A673 (cell line): Measurements from ENCODE around the gene MAP3K5. TPM values are rescaled to one million over a fixed set of nuclear protein-coding genes. Genes with fewer than 3 reads are reported as not detected.

Experiments
- BruUV-seq: library from RNA; stranded (reverse); fragments of 400-500 nt; replicated peaks from 2 replicates; lab custom pipeline; 2021; lab: Mats Ljungman, UMichigan
- CTCF ChIA-PET: fragments of 300-600 bp; sonication (Branson Sonifier 250); formaldehyde crosslinking; loops from one replicate; lab custom pipeline; 2022; ENCODE audit warnings: antibody characterized with exemption; lab: Charles Lee
- POLR2A ChIA-PET: fragments of 300-600 bp; sonication (Branson Sonifier 250); formaldehyde crosslinking; loops from one replicate; lab custom pipeline; 2022; ENCODE audit warnings: antibody characterized with exemption; ENCODE audit not compliant: low non-redundant PET; lab: Charles Lee
- DNase-seq: peaks from one replicate; pipeline ENCODE4 v3.0.0-alpha.2; 2015; ENCODE audit warnings: low spot score
- H3K27ac ChIP-seq: fragments of 200-600 bp; sonication (generic); 2 replicates; pipeline ENCODE4 v1.5.1; 2016; ENCODE audit warnings: mixed run types, low read depth, mild to moderate bottlenecking, mixed read lengths, antibody characterized with exemption, low read length; ENCODE audit not compliant: poor library complexity, severe bottlenecking
- H3K27me3 ChIP-seq: fragments of 200-600 bp; sonication (generic); replicated peaks from 2 replicates; pipeline ENCODE4 v1.6.1; 2017; ENCODE audit warnings: mixed run types, low read depth, mild to moderate bottlenecking, mixed read lengths, antibody characterized with exemption, low read length; ENCODE audit not compliant: insufficient read depth, poor library complexity
- H3K36me3 ChIP-seq: fragments of 200-600 bp; sonication (generic); 2 replicates; pipeline ENCODE4 v1.6.1; 2016; ENCODE audit warnings: mixed run types, mild to moderate bottlenecking, mixed read lengths, antibody characterized with exemption, low read length; ENCODE audit not compliant: insufficient read depth, poor library complexity, severe bottlenecking
- H3K4me1 ChIP-seq: fragments of 200-600 bp; sonication (generic); 2 replicates; pipeline ENCODE4 v1.6.1; 2017; ENCODE audit warnings: mixed run types, mild to moderate bottlenecking, mixed read lengths, antibody characterized with exemption, low read length; ENCODE audit not compliant: insufficient read depth, poor library complexity, severe bottlenecking
- H3K4me3 ChIP-seq: fragments of 200-600 bp; sonication (generic); 2 replicates; pipeline ENCODE4 v1.5.1; 2016; ENCODE audit warnings: low read depth, mixed run types, mild to moderate bottlenecking, mixed read lengths, low read length; ENCODE audit not compliant: poor library complexity, severe bottlenecking
- H3K9me3 ChIP-seq: fragments of 200-600 bp; sonication (generic); 2 replicates; pipeline ENCODE4 v1.6.1; 2016; ENCODE audit warnings: mixed run types, low read depth, mild to moderate bottlenecking, mixed read lengths, antibody characterized with exemption, low read length; ENCODE audit not compliant: poor library complexity, severe bottlenecking
- CTCF ChIP-seq: fragments of 300-800, 200-600 bp; sonication (generic); conservative IDR thresholded peaks from 2 replicates; pipeline ENCODE4 v1.5.1; 2017; ENCODE audit warnings: low read depth, mild to moderate bottlenecking, antibody characterized with exemption, low read length, moderate library complexity, mixed read lengths
- EZH2 ChIP-seq: fragments of 200-600 bp; sonication (generic); IDR thresholded peaks from 2 replicates; pipeline ENCODE4 v1.6.1; 2017; ENCODE audit warnings: borderline replicate concordance, low read depth, mild to moderate bottlenecking, mixed read lengths, antibody characterized with exemption, low read length; ENCODE audit not compliant: poor library complexity, severe bottlenecking
- intact Hi-C: fragments of 100-400 bp; cut with micrococcal nuclease; formaldehyde crosslinking; loops from one replicate; pipeline ENCODE4 v1.10.0; 2022; ENCODE audit not compliant: unreplicated experiment
- total RNA-seq: library from RNA; stranded (reverse); gene quantifications from 2 replicates; pipeline ENCODE4 v1.2.3, GENCODE V29; 2021

Gene MAP3K5
- total RNA-seq, 1 experiment from 2014 or later = 5.4 TPM

- H3K4me3 ChIP-seq = no peak overlapping the region
- DNase-seq = no peak
- BruUV-seq = no TSS peak
- intact Hi-C loops = no loop called here
- POLR2A ChIA-PET = no interaction called here
- TF ChIP-seq EZH2 (no peak), CTCF (no peak)
- no peaks in the 10 kb centered on the region for H3K9me3 ChIP-seq
- CTCF ChIA-PET = interaction anchor here (0.6 kb wide), 1 partner anchor 1527 kb away, joined by 3 read pairs; no protein-coding TSS in a partner anchor
- H3K27me3 ChIP-seq = no peaks in the 10 kb centered on the region
- H3K27ac ChIP-seq = no peak overlapping the region
- no peaks in the 10 kb centered on the region for H3K36me3 ChIP-seq
- H3K4me1 ChIP-seq = peaks cover 1% of the 10 kb centered on the region
Measured at GRCh38 chr6:136659991-136660499, 132.2 kb downstream of the MAP3K5 start.

GRCh38 chr6:136658711-136659110 is 133.6 kb downstream of the MAP3K5 start:
- no TSS peak for BruUV-seq
- no peaks in the 10 kb centered on the region for H3K27me3 ChIP-seq
- H3K4me1 ChIP-seq = peaks cover 3% of the 10 kb centered on the region
- POLR2A ChIA-PET = no interaction called here
- DNase-seq = no peak
- CTCF ChIA-PET = no interaction called here
- no peaks in the 10 kb centered on the region for H3K9me3 ChIP-seq
- no peak overlapping the region for H3K27ac ChIP-seq
- intact Hi-C loops = no loop called here
- TF ChIP-seq CTCF (no peak), EZH2 (no peak)
- no peaks in the 10 kb centered on the region for H3K36me3 ChIP-seq
- no peak overlapping the region for H3K4me3 ChIP-seq

GRCh38 chr6:136657666-136658065 is 134.6 kb downstream of the MAP3K5 start:
- intact Hi-C loops = no loop called here
- Histone ChIP-seq H3K27me3 (no peaks in the 10 kb centered on the region), H3K9me3 (no peaks in the 10 kb centered on the region), H3K36me3 (no peaks in the 10 kb centered on the region), H3K27ac (no peak overlapping the region), H3K4me1 (peaks cover 3% of the 10 kb centered on the region), H3K4me3 (no peak overlapping the region)
- TF ChIP-seq CTCF = no peak
- TF ChIP-seq EZH2 = no peak
- ChIA-PET POLR2A (no interaction called here), CTCF (no interaction called here)
- no peak for DNase-seq
- BruUV-seq = no TSS peak
